Colonic mucosa (tissue), 4 donors: ENCODE results near the gene PDZD8. TPM values are rescaled to one million over a fixed set of nuclear protein-coding genes. Genes with fewer than 3 reads are reported as not detected.

ENCODE experiments used
- DNase-seq: peaks from one replicate; pipeline ENCODE4 v3.0.0-alpha.2; 2020
- H3K27ac ChIP-seq: fragments of 200-600 bp; one replicate; pipeline ENCODE4 v1.8.0; 2021
- H3K27me3 ChIP-seq: fragments of 200-600 bp; one replicate; pipeline ENCODE4 v1.8.0; 2021
- H3K36me3 ChIP-seq: fragments of 200-600 bp; one replicate; pipeline ENCODE4 v1.8.0; 2021
- H3K4me1 ChIP-seq: fragments of 200-600 bp; one replicate; pipeline ENCODE4 v1.8.0; 2021; ENCODE audit warnings: mild to moderate bottlenecking
- H3K4me3 ChIP-seq: fragments of 200-600 bp; one replicate; pipeline ENCODE4 v1.8.0; 2021
- H3K9ac ChIP-seq, 2 donors: one replicate each; pipeline ENCODE4 v1.7.0; 2013; ENCODE audit warnings: control low read depth in 2 of 2, low read depth in 2 of 2, low read length in 2 of 2
- H3K9me3 ChIP-seq: fragments of 200-600 bp; one replicate; pipeline ENCODE4 v1.8.0; 2021
- intact Hi-C: fragments of 100-400 bp; cut with DNase I; formaldehyde crosslinking; loops from one replicate; pipeline ENCODE4 v1.14.1; 2022
- total RNA-seq, 2 donors: library from RNA; stranded (reverse); fragmentation: NEBNext Ultra II Directional in 1 of 2; extraction: Animal tissue kit (Norgen Biotek cat#: 25700) in 1 of 2; gene quantifications; one replicate each; pipeline ENCODE4 v1.2.1, GENCODE V29; 2021
- TF ChIP-seq, protein P1 (sequence below): fragments of 200-600 bp; IDR thresholded peaks from one replicate; pipeline ENCODE4 v1.8.0; 2022; ENCODE audit warnings: antibody characterized with exemption, mild to moderate bottlenecking
- donor health status: healthy.
- donor health status: DM: no; HTN: no; CAD: no.
- donor health status: DM: no; HTN: no; CAD: no.

PDZD8 gene
- total RNA-seq, 2 donors from 2014 or later = 68.5 to 82.0 TPM

DNA sequence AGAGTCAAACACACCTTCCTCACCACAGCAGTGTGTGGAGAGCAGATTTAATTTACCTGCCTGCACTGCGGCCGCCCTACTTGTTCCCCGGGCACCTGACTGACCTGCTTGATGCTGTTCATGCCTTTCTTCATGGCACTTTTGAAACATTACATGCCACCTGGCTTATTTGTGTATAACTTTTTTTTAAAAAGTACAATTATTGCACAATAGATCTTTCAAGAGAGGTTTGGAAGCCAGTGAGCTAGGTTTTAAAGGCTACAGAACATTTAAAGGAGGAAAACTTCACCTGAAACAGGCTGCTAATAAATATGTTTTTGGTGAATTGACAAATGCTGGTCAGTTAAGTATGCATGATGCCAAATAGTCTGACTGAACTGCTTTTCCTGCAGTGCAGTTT is 101.3 kb downstream of the PDZD8 start:
- H3K9ac ChIP-seq = no peak overlapping the region
- no peak overlapping the region for H3K4me3 ChIP-seq
- H3K9me3 ChIP-seq = no peaks in the 10 kb centered on the region
- H3K27ac ChIP-seq = no peak overlapping the region
- TF ChIP-seq, protein P1, sequence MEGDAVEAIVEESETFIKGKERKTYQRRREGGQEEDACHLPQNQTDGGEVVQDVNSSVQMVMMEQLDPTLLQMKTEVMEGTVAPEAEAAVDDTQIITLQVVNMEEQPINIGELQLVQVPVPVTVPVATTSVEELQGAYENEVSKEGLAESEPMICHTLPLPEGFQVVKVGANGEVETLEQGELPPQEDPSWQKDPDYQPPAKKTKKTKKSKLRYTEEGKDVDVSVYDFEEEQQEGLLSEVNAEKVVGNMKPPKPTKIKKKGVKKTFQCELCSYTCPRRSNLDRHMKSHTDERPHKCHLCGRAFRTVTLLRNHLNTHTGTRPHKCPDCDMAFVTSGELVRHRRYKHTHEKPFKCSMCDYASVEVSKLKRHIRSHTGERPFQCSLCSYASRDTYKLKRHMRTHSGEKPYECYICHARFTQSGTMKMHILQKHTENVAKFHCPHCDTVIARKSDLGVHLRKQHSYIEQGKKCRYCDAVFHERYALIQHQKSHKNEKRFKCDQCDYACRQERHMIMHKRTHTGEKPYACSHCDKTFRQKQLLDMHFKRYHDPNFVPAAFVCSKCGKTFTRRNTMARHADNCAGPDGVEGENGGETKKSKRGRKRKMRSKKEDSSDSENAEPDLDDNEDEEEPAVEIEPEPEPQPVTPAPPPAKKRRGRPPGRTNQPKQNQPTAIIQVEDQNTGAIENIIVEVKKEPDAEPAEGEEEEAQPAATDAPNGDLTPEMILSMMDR = no peak
- no peaks in the 10 kb centered on the region for H3K36me3 ChIP-seq
- intact Hi-C loops = no loop called here
- H3K27me3 ChIP-seq = no peaks in the 10 kb centered on the region
- H3K4me1 ChIP-seq = no peaks in the 10 kb centered on the region
- no peak for DNase-seq

DNA sequence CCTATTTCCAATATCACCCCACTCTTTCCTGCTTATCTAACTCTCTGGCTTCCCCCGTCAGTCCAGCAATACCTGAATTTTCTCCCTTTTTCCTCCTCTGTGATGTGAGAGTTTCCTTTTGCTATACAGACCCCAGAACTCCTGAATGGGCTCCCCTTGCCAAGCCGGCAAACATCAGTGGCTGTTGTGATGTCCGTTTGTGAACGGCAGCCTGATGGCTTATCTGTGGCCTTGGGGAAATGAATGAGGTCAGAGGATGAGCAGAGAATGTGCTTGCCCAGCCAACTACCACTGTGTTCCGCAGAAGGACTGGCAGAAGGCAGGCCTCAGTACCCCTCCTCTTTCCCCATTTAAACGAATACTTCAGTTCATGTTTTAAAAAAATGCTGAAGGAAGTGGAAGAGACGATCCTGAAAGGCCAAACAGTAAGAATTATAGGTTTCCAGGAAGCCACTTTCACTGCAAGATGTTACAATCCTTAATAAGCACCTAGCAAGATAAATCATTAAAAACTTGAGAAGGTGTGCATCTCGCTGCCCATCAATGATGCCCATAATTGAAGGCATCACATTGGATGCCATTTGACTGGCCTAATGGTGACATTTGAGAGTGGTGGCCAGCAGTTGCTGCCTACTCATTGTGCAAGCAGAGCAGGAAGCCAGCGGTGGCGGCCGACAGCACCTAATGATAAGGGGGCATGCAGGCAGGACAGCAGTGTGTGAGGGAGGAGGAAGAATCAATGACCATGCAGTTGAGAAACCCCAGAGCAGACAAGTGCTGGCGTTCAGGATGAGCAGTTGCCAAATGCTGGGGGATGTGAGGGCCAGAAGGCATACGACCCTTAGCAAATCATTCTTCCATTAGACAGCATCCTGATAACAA is 102.8 kb downstream of the PDZD8 start:
- TF ChIP-seq, protein P1 = no peak
- intact Hi-C loops = no loop called here
- no peaks in the 10 kb centered on the region for H3K9me3 ChIP-seq
- no peak overlapping the region for H3K27ac ChIP-seq
- H3K4me3 ChIP-seq = no peak overlapping the region
- no peak overlapping the region for H3K9ac ChIP-seq
- no peaks in the 10 kb centered on the region for H3K4me1 ChIP-seq
- no peaks in the 10 kb centered on the region for H3K27me3 ChIP-seq
- DNase-seq = no peak
- H3K36me3 ChIP-seq = no peaks in the 10 kb centered on the region

DNA sequence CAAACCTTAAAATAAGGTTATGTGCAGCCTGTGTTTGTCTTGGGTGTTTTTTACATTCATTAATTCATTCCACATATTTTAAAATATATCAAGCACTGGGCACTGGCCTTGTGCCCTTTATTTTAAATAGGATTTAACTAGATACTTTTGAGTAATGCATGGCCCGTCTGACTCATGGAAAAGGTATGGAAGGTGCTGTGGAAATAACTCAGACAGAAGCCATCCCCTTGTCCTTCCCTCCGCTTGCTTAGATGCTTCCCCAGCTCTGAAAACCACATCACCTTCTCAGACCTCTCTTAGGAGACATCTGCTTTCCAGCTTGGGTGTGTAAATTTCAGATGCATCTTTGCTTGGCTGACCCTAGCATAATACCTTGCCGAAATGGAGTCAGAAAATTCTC is 103.8 kb downstream of the PDZD8 start:
- TF ChIP-seq, protein P1 = no peak

DNA sequence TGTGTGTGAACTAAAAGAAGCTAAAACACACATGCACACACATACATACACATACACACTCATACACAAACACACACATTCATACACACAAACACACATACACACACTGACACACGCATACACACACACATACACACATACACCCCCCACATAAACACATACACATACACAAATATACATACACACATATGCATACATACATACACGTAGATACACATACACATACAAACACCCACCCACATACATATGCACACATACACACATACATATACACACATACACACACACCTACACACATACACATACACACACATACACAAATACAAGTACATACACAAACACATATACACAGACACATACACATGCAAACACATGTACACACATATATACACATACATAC is 106.3 kb downstream of the PDZD8 start:
- H3K27me3 ChIP-seq = no peaks in the 10 kb centered on the region
- no peak overlapping the region for H3K9ac ChIP-seq
- TF ChIP-seq, protein P1 = no peak
- H3K36me3 ChIP-seq = no peaks in the 10 kb centered on the region
- intact Hi-C loops = no loop called here
- H3K4me3 ChIP-seq = no peak overlapping the region
- H3K9me3 ChIP-seq = no peaks in the 10 kb centered on the region
- DNase-seq = no peak
- H3K27ac ChIP-seq = no peak overlapping the region
- no peaks in the 10 kb centered on the region for H3K4me1 ChIP-seq

More for the DNA sequence above, 103.8 kb downstream of the PDZD8 start:
- H3K27me3 ChIP-seq = no peaks in the 10 kb centered on the region
- intact Hi-C loops = no loop called here
- H3K9me3 ChIP-seq = no peaks in the 10 kb centered on the region
- H3K4me3 ChIP-seq = no peak overlapping the region
- DNase-seq = no peak
- H3K27ac ChIP-seq = no peak overlapping the region
- H3K9ac ChIP-seq = no peak overlapping the region
- H3K4me1 ChIP-seq = no peaks in the 10 kb centered on the region
- no peaks in the 10 kb centered on the region for H3K36me3 ChIP-seq

DNA sequence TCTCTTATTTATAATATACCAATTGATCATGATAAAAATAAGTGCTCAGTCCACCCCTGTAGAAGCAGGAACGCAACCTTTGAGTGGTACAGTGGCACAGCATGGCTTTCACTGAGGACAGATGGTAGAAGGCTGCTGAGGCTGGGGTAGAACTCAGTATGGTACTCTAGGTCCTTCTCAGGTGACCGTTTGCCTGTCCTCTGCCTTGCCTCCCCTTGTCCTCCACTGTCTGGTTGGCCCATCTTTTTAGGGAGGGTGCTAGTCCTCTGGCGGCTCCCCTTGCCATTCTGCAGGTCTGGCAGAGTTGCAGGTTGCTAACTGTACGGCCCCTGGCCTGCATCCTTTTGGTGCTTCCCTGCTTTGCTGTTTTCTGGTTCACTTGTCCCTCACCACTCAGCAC is 107.0 kb downstream of the PDZD8 start:
- Histone ChIP-seq H3K27ac (no peak overlapping the region), H3K9ac (no peak overlapping the region), H3K4me1 (no peaks in the 10 kb centered on the region), H3K36me3 (no peaks in the 10 kb centered on the region), H3K9me3 (no peaks in the 10 kb centered on the region), H3K27me3 (no peaks in the 10 kb centered on the region), H3K4me3 (no peak overlapping the region)
- DNase-seq = no peak
- TF ChIP-seq, protein P1 = no peak
- intact Hi-C loops = no loop called here
